Activated B cell treated with CpG ODN at 0.5 μM for 24 hours (primary cell): ENCODE data around the gene TNRC6B. TPM values are rescaled to one million over a fixed set of nuclear protein-coding genes. Genes with fewer than 3 reads are reported as not detected.

Source experiments
- ATAC-seq: fragments of 200-7000 bp; cut with Tn5 transposase; one replicate; pipeline ENCODE4 v1.10.0; 2021; ENCODE audit warnings: low read depth, mild to moderate bottlenecking, moderate library complexity
- CTCF ChIA-PET: fragments of 350-600 bp; sonication (Branson Sonifier 250); formaldehyde crosslinking; loops from one replicate; lab custom pipeline; 2021; ENCODE audit warnings: antibody characterized with exemption; lab: Charles Lee
- POLR2A ChIA-PET: fragments of 350-600 bp; sonication (Branson Sonifier 250); formaldehyde crosslinking; loops from one replicate; lab custom pipeline; 2021; ENCODE audit warnings: antibody characterized with exemption; lab: Charles Lee
- DNase-seq: peaks from one replicate; pipeline ENCODE4 v3.0.0; 2022
- H3K27ac Mint-ChIP-seq: one replicate; pipeline ENCODE4 v1.8.0; 2020; ENCODE audit warnings: mixed read lengths
- H3K27me3 Mint-ChIP-seq: one replicate; pipeline ENCODE4 v1.8.0; 2021; ENCODE audit warnings: mixed read lengths
- H3K36me3 Mint-ChIP-seq: one replicate; pipeline ENCODE4 v1.8.0; 2021; ENCODE audit warnings: low read depth, mixed read lengths
- H3K4me1 Mint-ChIP-seq: one replicate; pipeline ENCODE4 v1.8.0; 2021; ENCODE audit warnings: mixed read lengths
- H3K4me3 Mint-ChIP-seq: one replicate; pipeline ENCODE4 v1.8.0; 2020; ENCODE audit warnings: mild to moderate bottlenecking, mixed read lengths
- H3K9me3 Mint-ChIP-seq: one replicate; pipeline ENCODE4 v1.8.0; 2020; ENCODE audit warnings: mixed read lengths
- CTCF ChIP-seq: fragments of 200-600 bp; IDR thresholded peaks from one replicate; pipeline ENCODE4 v1.8.0; 2022; ENCODE audit warnings: antibody characterized with exemption, mild to moderate bottlenecking
- intact Hi-C: fragments of 100-400 bp; cut with micrococcal nuclease; formaldehyde crosslinking; loops from one replicate; pipeline ENCODE4 v1.15.1; 2024
- total RNA-seq: library from RNA; stranded (reverse); gene quantifications from 2 replicates; pipeline ENCODE4 v1.2.3, GENCODE V29; 2022

Gene TNRC6B
- total RNA-seq, 1 donor from 2014 or later, result 95.2 TPM

GRCh38 chr22:40329466-40329865, 151.7 kb downstream of the TNRC6B start:
- H3K27ac Mint-ChIP-seq, result peak overlapping the region; percentile 30
- TF ChIP-seq CTCF, result no peak
- ChIA-PET CTCF (interaction anchor here (2.7 kb wide), 1 partner anchor 19 kb away, joined by 11 read pairs; no protein-coding TSS in a partner anchor), POLR2A (no interaction called here)
- intact Hi-C loops, result no loop called here
- peaks cover 71% of the 10 kb centered on the region for H3K36me3 Mint-ChIP-seq
- no peaks in the 10 kb centered on the region for H3K27me3 Mint-ChIP-seq
- DNase-seq (no peak), ATAC-seq (no peak)
- no peaks in the 10 kb centered on the region for H3K9me3 Mint-ChIP-seq
- no peak overlapping the region for H3K4me3 Mint-ChIP-seq
- peaks cover 19% of the 10 kb centered on the region for H3K4me1 Mint-ChIP-seq

- ChIA-PET POLR2A (interaction anchor here (0.5 kb wide), 1 partner anchor 15 kb away, joined by 4 read pairs; no protein-coding TSS in a partner anchor), CTCF (interaction anchor here (2.7 kb wide), 1 partner anchor 18 kb away, joined by 11 read pairs; no protein-coding TSS in a partner anchor)
- ATAC-seq, result no peak
- Mint-ChIP-seq H3K27ac (peak overlapping the region; percentile 75), H3K4me1 (peaks cover 21% of the 10 kb centered on the region), H3K4me3 (no peak overlapping the region), H3K27me3 (no peaks in the 10 kb centered on the region), H3K36me3 (peaks cover 67% of the 10 kb centered on the region), H3K9me3 (no peaks in the 10 kb centered on the region)
- TF ChIP-seq CTCF, result no peak
- DNase-seq, result no peak
- intact Hi-C loops, result no loop called here
Observed at GRCh38 chr22:40330086-40330485, 152.4 kb downstream of the TNRC6B start.

GRCh38 chr22:40330615-40331014, 152.9 kb downstream of the TNRC6B start:
- Mint-ChIP-seq H3K4me1 (peaks cover 21% of the 10 kb centered on the region), H3K27me3 (no peaks in the 10 kb centered on the region), H3K4me3 (no peak overlapping the region), H3K27ac (no peak overlapping the region), H3K9me3 (no peaks in the 10 kb centered on the region), H3K36me3 (peaks cover 62% of the 10 kb centered on the region)
- TF ChIP-seq CTCF, result no peak
- no peak for ATAC-seq
- POLR2A ChIA-PET, result interaction anchor here (0.5 to 0.9 kb wide), 2 partner anchors 9 to 15 kb away, joined by 3 to 4 read pairs; no protein-coding TSS in a partner anchor
- CTCF ChIA-PET, result interaction anchor here (2.7 kb wide), 1 partner anchor 18 kb away, joined by 11 read pairs; no protein-coding TSS in a partner anchor
- no peak for DNase-seq
- intact Hi-C loops, result no loop called here

- ATAC-seq (no peak), DNase-seq (no peak)
- H3K27me3 Mint-ChIP-seq, result no peaks in the 10 kb centered on the region
- TF ChIP-seq CTCF, result no peak
- intact Hi-C loops, result no loop called here
- no peak overlapping the region for H3K27ac Mint-ChIP-seq
- H3K4me3 Mint-ChIP-seq, result no peak overlapping the region
- H3K9me3 Mint-ChIP-seq, result no peaks in the 10 kb centered on the region
- peaks cover 31% of the 10 kb centered on the region for H3K4me1 Mint-ChIP-seq
- ChIA-PET POLR2A (interaction anchor here (0.7 kb wide), 1 partner anchor 171 kb away, joined by 10 read pairs; no protein-coding TSS in a partner anchor), CTCF (interaction anchor here (2.7 kb wide), 1 partner anchor 17 kb away, joined by 11 read pairs; no protein-coding TSS in a partner anchor)
- H3K36me3 Mint-ChIP-seq, result peaks cover 57% of the 10 kb centered on the region
Observed at GRCh38 chr22:40331706-40332105, 154.0 kb downstream of the TNRC6B start.

- POLR2A ChIA-PET, result no interaction called here
Observed at GRCh38 chr22:40332319-40332781, 154.6 kb downstream of the TNRC6B start.

More at GRCh38 chr22:40332319-40332781, 154.6 kb downstream of the TNRC6B start:
- Mint-ChIP-seq H3K9me3 (no peaks in the 10 kb centered on the region), H3K4me3 (no peak overlapping the region), H3K36me3 (peaks cover 50% of the 10 kb centered on the region), H3K4me1 (peaks cover 38% of the 10 kb centered on the region), H3K27me3 (no peaks in the 10 kb centered on the region), H3K27ac (no peak overlapping the region)
- DNase-seq, result no peak
- CTCF ChIA-PET, result no interaction called here
- TF ChIP-seq CTCF, result no peak
- intact Hi-C loops, result no loop called here
- no peak for ATAC-seq
